ENCODE measurements around the gene CNTN4.

CNTN4 gene

GRCh38 chr3:3086239-3086638, 987.6 kb downstream of the CNTN4 start:
- peak overlapping the region; percentile 37 for H3K27ac ChIP-seq (replicated peaks)
- no peak for TF ChIP-seq SPI1 (IDR thresholded peaks at IDR 0.05; ENCODE audit: borderline replicate concordance, low read depth)
- no peak for TF ChIP-seq POLR2AphosphoS5 (IDR thresholded peaks at IDR 0.05; ENCODE audit: low read depth)
- no peak for TF ChIP-seq REST (IDR thresholded peaks at IDR 0.05; ENCODE audit: insufficient replicate concordance, low read depth)
- no peak for TF ChIP-seq CTCF (IDR thresholded peaks at IDR 0.05; ENCODE audit: insufficient read depth, low read length)
- TF ChIP-seq GABPA (IDR thresholded peaks at IDR 0.05; ENCODE audit: low read depth), result no peak
- H3K27me3 ChIP-seq (ENCODE audit: insufficient read depth, poor library complexity, severe bottlenecking), result no peaks in the 10 kb centered on the region
- H3K4me3 ChIP-seq (replicated peaks; ENCODE audit: insufficient read depth, low read length), result no peak overlapping the region
- DNase-seq (ENCODE audit: low read depth in 1 of 2, low spot score in 1 of 2), result peak in 1 of 2 experiments; percentile 12

- TF ChIP-seq REST (IDR thresholded peaks at IDR 0.05; ENCODE audit: insufficient replicate concordance, low read depth) (peak; percentile 53), POLR2AphosphoS5 (IDR thresholded peaks at IDR 0.05; ENCODE audit: low read depth) (no peak)
- H3K27ac ChIP-seq (replicated peaks), result no peak overlapping the region; the same call in 1 of the 2 replicates
These were observed 988.6 kb downstream of the CNTN4 start for GRCh38 chr3:3087279-3087678.

GRCh38 chr3:3087716-3088465, 989.2 kb downstream of the CNTN4 start:
- Histone ChIP-seq H3K27ac (replicated peaks) (no peak overlapping the region), H3K27me3 (ENCODE audit: insufficient read depth, poor library complexity, severe bottlenecking) (no peaks in the 10 kb centered on the region), H3K4me3 (replicated peaks; ENCODE audit: insufficient read depth, low read length) (no peak overlapping the region)
- TF ChIP-seq REST (IDR thresholded peaks at IDR 0.05; ENCODE audit: insufficient replicate concordance, low read depth) (no peak), SPI1 (IDR thresholded peaks at IDR 0.05; ENCODE audit: borderline replicate concordance, low read depth) (no peak), POLR2AphosphoS5 (IDR thresholded peaks at IDR 0.05; ENCODE audit: low read depth) (no peak), GABPA (IDR thresholded peaks at IDR 0.05; ENCODE audit: low read depth) (no peak), CTCF (IDR thresholded peaks at IDR 0.05; ENCODE audit: insufficient read depth, low read length) (no peak)
- no peak for DNase-seq (ENCODE audit: low read depth in 1 of 2, low spot score in 1 of 2)

More at GRCh38 chr3:3087279-3087678, 988.6 kb downstream of the CNTN4 start:
- no peak for DNase-seq (ENCODE audit: low read depth in 1 of 2, low spot score in 1 of 2)
- no peak overlapping the region for H3K4me3 ChIP-seq (replicated peaks; ENCODE audit: insufficient read depth, low read length)
- no peaks in the 10 kb centered on the region for H3K27me3 ChIP-seq (ENCODE audit: insufficient read depth, poor library complexity, severe bottlenecking)
